ENCODE results near the gene GRIK4. TPM values are rescaled to one million over a fixed set of nuclear protein-coding genes. Genes with fewer than 3 reads are reported as not detected.

Gene GRIK4
- polyA plus RNA-seq, 1 donor from 2014 or later = 3.4 TPM

GRCh38 chr11:120598517-120599257, 87.1 kb downstream of the GRIK4 start:
- no peaks in the 10 kb centered on the region for H4K20me1 ChIP-seq (ENCODE audit: insufficient read depth)
- H3K9ac ChIP-seq (ENCODE audit: low read length) = no peak overlapping the region
- no peak for TF ChIP-seq REST (IDR thresholded peaks at IDR 0.05; ENCODE audit: borderline replicate concordance)
- no peak for TF ChIP-seq POLR2AphosphoS5 (IDR thresholded peaks at IDR 0.05)
- no peak for TF ChIP-seq MXI1 (conservative IDR thresholded peaks at IDR 0.05; ENCODE audit: poor library complexity, severe bottlenecking)

GRCh38 chr11:120599816-120600420, 88.4 kb downstream of the GRIK4 start:
- Histone ChIP-seq H3K4me3 (ENCODE audit: low read length) (no peak overlapping the region), H3F3A (ENCODE audit: insufficient read depth, low read length, poor library complexity, severe bottlenecking) (no peaks in the 10 kb centered on the region), H3K27me3 (ENCODE audit: insufficient read depth, low read depth, low read length) (no peaks in the 10 kb centered on the region), H3K27ac (ENCODE audit: low read length) (no peak overlapping the region), H4K20me1 (ENCODE audit: insufficient read depth) (no peaks in the 10 kb centered on the region), H3K36me3 (ENCODE audit: insufficient read depth, low read length) (no peaks in the 10 kb centered on the region), H2AFZ (ENCODE audit: low read depth, low read length) (no peak overlapping the region), H3K9me3 (ENCODE audit: low read length) (no peaks in the 10 kb centered on the region), H3K79me2 (replicated peaks; ENCODE audit: insufficient read depth, low read length) (no peaks in the 10 kb centered on the region), H3K9ac (ENCODE audit: low read length) (no peak overlapping the region), H3K4me2 (ENCODE audit: low read length) (no peak overlapping the region), H3K9me2 (ENCODE audit: insufficient read depth, low read length) (no peaks in the 10 kb centered on the region)
- TF ChIP-seq RAD21 (conservative IDR thresholded peaks at IDR 0.05) = no peak

More at GRCh38 chr11:120598517-120599257, 87.1 kb downstream of the GRIK4 start:
- no peak overlapping the region for H3K4me2 ChIP-seq (ENCODE audit: low read length)
- no peaks in the 10 kb centered on the region for H3K9me3 ChIP-seq (ENCODE audit: low read length)
- H3F3A ChIP-seq (ENCODE audit: insufficient read depth, low read length, poor library complexity, severe bottlenecking) = no peaks in the 10 kb centered on the region
- H3K4me3 ChIP-seq (ENCODE audit: low read length) = no peak overlapping the region
- H2AFZ ChIP-seq (ENCODE audit: low read depth, low read length) = no peak overlapping the region
- no peak overlapping the region for H3K27ac ChIP-seq (ENCODE audit: low read length)
- no peaks in the 10 kb centered on the region for H3K79me2 ChIP-seq (replicated peaks; ENCODE audit: insufficient read depth, low read length)
- H3K27me3 ChIP-seq (ENCODE audit: insufficient read depth, low read depth, low read length) = no peaks in the 10 kb centered on the region
- H3K9me2 ChIP-seq (ENCODE audit: insufficient read depth, low read length) = no peaks in the 10 kb centered on the region
- no peaks in the 10 kb centered on the region for H3K36me3 ChIP-seq (ENCODE audit: insufficient read depth, low read length)

GRCh38 chr11:120601536-120601935, 90.0 kb downstream of the GRIK4 start:
- Histone ChIP-seq H3K27ac (ENCODE audit: low read length) (no peak overlapping the region), H3K27me3 (ENCODE audit: insufficient read depth, low read depth, low read length) (no peaks in the 10 kb centered on the region), H2AFZ (ENCODE audit: low read depth, low read length) (no peak overlapping the region), H3K9ac (ENCODE audit: low read length) (no peak overlapping the region), H3K4me3 (ENCODE audit: low read length) (no peak overlapping the region), H3K9me3 (ENCODE audit: low read length) (no peaks in the 10 kb centered on the region), H3K9me2 (ENCODE audit: insufficient read depth, low read length) (no peaks in the 10 kb centered on the region), H3K36me3 (ENCODE audit: insufficient read depth, low read length) (no peaks in the 10 kb centered on the region), H4K20me1 (ENCODE audit: insufficient read depth) (no peaks in the 10 kb centered on the region), H3F3A (ENCODE audit: insufficient read depth, low read length, poor library complexity, severe bottlenecking) (no peaks in the 10 kb centered on the region), H3K79me2 (replicated peaks; ENCODE audit: insufficient read depth, low read length) (no peaks in the 10 kb centered on the region), H3K4me2 (ENCODE audit: low read length) (no peak overlapping the region)
- TF ChIP-seq RAD21 (conservative IDR thresholded peaks at IDR 0.05) = no peak
- TF ChIP-seq TAF1 (IDR thresholded peaks at IDR 0.05; ENCODE audit: low read depth) = no peak
- no peak for TF ChIP-seq POLR2AphosphoS5 (IDR thresholded peaks at IDR 0.05)
- no peak for TF ChIP-seq CTCF (IDR thresholded peaks at IDR 0.05; ENCODE audit: poor library complexity, severe bottlenecking)
- no peak for TF ChIP-seq REST (IDR thresholded peaks at IDR 0.05; ENCODE audit: borderline replicate concordance)
- no peak for TF ChIP-seq EP300 (conservative IDR thresholded peaks at IDR 0.05; ENCODE audit: poor library complexity, severe bottlenecking)
- no peak for TF ChIP-seq EZH2 (IDR thresholded peaks at IDR 0.05; ENCODE audit: borderline replicate concordance, insufficient read depth, low read length, poor library complexity, severe bottlenecking)
- no peak for TF ChIP-seq SMC3 (conservative IDR thresholded peaks at IDR 0.05; ENCODE audit: poor library complexity)
- no peak for TF ChIP-seq MXI1 (conservative IDR thresholded peaks at IDR 0.05; ENCODE audit: poor library complexity, severe bottlenecking)

Measured in neural cell (in vitro differentiated cells).